Stimulated activated CD8-positive, alpha-beta memory T cell treated with anti-CD3 and anti-CD28 coated beads, Interleukin-4, amount 100 ng/mL, for 48 hours (primary cell): Measurements from ENCODE around the gene TOR1AIP1.
A peak's percentile ranks its signal among the peaks of the same experiment; 100 is the strongest.
"Not testable (repeated sequence)": the region's sequence is repeated elsewhere in the genome, so short reads cannot be mapped to it uniquely, and the experiment has no call there.

Experiments
- DNase-seq: peaks from one replicate; pipeline ENCODE4 v3.0.0-alpha.2; 2020

Gene TOR1AIP1, protein sequence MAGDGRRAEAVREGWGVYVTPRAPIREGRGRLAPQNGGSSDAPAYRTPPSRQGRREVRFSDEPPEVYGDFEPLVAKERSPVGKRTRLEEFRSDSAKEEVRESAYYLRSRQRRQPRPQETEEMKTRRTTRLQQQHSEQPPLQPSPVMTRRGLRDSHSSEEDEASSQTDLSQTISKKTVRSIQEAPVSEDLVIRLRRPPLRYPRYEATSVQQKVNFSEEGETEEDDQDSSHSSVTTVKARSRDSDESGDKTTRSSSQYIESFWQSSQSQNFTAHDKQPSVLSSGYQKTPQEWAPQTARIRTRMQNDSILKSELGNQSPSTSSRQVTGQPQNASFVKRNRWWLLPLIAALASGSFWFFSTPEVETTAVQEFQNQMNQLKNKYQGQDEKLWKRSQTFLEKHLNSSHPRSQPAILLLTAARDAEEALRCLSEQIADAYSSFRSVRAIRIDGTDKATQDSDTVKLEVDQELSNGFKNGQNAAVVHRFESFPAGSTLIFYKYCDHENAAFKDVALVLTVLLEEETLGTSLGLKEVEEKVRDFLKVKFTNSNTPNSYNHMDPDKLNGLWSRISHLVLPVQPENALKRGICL

DNA sequence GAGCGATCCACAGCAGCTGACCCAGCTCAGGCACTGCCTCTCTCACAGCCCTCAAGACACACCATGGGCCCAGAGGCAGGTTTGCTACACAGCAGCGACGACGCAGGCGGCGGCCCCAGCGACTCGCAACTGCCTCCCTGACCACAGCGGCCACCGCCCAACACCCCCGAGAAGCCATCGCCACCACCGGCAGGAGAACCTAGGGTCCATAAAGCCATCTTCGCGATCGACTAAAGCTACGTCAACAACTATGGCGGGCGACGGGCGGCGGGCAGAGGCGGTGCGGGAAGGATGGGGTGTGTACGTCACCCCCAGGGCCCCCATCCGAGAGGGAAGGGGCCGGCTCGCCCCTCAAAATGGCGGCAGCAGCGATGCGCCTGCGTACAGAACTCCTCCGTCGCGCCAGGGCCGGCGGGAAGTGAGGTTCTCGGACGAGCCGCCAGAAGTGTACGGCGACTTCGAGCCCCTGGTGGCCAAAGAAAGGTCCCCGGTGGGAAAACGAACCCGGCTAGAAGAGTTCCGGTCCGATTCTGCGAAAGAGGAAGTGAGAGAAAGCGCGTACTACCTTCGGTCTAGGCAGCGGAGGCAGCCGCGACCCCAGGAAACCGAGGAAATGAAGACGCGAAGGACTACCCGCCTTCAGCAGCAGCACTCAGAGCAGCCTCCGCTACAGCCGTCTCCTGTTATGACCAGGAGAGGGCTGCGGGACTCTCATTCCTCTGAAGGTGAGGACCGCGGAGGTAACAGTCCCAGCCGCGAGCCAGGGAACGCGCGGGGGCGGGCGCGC, at the start of gene TOR1AIP1:
TSS of gene TOR1AIP1 (plus strand) at position 33 of the 787 bp plus-strand sequence. CDS start at position 251, 218 bp downstream.
- DNase-seq = peak; percentile 96

DNA sequence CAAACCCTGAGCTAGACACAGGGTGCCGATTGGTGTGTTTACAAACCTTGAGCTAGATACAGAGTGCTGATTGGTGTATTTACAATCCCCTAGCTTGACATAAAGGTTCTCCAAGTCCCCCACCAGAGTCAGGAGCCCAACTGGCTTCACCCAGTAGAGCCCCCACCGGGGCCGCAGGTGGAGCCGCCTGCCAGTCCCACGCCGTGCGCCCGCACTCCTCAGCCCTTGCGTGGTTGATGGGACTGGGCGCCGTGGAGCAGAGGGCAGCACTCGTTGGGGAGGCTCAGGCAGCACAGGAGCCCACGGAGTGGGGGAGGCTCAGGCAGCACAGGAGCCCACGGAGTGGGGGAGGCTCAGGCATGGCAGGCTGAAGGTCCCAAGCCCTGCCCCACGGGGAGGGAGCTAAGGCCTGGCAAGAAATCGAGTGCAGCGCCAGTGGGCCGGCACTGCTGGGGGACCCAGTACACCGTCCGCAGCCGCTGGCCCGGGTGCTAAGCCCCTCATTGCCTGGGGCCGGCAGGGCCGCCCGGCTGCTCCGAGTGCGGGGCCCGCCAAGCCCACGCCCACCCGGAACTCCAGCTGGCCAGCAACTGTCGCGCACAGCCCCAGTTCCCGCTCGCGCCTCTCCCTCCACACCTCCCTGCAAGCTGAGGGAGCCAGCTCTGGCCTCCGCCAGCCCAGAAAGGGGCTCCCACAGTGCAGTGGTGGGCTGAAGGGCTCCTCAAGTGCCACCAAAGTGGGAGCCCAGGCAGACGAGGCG, 45.2 kb upstream of the TOR1AIP1 start:
- not testable (repeated sequence) for DNase-seq

DNA sequence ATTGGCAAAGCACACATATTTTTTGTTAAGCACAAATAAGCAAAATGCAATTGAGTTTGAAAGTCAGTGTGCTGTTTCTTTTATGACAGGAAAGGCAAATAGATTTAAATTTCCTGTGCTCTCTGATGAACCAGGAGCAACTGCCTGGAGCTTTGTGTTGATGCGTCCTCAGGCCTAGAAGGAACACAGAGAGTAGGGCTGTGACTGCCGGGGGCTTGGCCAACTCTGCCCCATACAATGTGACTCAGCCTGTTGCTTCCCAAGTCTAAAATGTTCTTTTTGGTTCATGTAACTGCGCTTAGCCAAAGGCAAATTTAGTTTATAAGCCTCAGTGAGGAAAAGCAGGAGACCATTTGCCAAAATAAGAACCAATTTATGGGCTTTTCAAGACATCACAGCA, 42.0 kb upstream of the TOR1AIP1 start:
- DNase-seq = no peak

DNA sequence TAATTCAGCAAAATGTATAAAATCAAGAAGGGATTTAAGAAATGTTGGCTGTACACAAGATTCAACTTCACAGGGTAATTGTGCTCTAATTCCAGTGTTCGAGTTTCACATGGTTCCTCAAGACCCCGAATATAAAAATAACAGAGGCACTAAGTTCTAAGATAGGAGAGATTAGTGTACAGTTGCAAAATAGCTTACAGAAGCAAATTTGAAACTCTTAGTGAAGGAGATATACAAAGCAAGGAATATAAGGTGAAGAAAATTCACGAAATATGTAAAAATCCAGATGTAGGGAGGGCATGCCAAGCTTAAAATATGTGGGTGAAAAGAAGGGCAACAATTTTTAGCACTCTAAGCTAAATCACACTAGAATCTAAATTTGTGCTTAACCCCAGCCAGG, 33.9 kb upstream of the TOR1AIP1 start:
- no peak for DNase-seq

DNA sequence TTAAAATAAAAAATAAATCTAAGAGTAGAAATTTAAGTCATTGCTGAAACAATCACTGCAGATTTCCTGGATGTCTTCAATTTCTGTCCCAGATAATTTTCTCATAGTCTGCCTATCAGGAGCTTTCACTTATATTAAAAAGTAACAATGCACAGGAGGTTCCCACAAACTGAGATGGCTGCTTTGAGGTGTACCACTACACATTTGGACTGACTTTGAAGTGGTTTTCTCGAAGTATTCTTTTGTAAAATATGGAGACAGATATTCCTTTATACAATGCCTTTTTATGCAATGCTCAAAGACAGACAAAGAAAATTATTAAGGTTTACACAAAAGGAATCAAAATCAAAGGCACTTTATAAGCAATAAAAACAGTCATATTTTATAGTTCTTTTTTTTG, 29.0 kb upstream of the TOR1AIP1 start:
- no peak for DNase-seq

DNA sequence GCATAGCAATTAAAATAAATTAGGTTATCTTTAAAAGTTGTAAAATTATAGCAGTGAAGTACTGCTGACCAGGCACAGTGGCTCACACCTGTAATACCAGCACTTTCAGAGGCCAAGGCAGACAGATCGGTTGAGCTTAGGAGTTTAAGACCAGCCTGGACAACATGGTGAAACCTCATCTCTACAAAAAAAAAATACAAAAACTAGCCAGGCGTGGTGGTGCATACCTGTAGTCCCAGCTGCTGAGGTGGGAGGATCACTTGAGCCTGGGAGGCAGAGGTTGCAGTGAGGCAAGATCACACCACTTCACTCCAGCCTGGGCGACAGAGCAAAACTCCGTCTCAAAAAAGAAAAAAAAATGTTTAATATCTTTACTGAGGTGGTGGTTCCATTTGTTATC, 26.3 kb upstream of the TOR1AIP1 start:
- not testable (repeated sequence) for DNase-seq

DNA sequence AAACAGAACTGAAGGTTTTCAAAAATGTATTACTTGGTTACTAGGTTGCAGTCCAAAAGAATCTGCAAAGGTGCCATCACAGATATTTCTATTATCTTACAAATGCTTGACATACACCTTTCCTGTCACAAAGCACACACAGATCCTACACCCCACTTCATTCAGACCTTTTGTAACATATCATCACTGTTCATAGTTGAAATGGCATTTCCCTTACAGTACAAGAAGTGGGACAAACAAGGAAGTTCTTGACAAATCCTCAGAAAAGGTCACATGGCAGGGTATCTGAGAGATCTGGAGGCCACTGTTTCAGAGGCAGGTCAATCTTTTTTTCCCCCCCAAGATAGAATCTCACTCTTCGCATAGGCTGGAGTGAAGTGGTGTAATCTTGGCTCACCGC, 25.8 kb upstream of the TOR1AIP1 start:
- DNase-seq = no peak

DNA sequence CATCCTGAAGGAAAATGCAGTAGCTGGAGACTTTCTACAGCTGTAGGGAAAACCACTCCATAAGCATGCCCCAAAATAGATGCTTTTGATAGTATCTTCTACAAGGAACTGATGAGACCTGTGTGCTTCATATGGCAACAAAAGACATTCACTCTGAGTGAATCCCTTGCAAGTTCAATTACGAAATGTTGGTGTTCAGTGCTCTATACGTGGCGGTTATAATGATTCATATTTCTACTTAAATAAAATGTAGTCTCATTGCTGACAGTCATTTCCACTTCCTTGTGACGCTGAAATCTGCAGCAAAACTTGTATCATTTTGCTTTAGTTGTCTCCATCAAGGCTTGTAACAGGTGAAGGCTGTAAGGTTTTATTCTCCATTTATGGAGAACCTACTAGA, 25.1 kb upstream of the TOR1AIP1 start:
- DNase-seq = no peak

DNA sequence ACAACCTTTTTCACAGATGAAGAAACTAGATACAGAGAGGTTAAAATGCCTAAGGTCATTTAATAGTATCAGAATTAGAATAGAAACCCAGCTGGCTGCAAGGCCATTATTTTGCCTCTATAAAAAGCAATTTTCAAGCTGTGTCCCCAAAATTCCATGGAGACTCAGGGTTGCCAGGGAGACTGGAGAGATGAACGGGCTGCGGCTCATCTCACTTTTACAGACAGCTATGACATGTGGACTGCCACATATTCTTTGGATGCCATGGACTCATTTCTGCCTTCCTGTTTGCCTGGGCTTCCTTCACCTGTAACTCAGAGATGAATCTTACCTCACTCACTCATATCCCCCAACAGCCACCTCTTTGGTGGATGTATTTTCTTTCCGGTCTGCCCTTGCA, 21.4 kb upstream of the TOR1AIP1 start:
- no peak for DNase-seq

DNA sequence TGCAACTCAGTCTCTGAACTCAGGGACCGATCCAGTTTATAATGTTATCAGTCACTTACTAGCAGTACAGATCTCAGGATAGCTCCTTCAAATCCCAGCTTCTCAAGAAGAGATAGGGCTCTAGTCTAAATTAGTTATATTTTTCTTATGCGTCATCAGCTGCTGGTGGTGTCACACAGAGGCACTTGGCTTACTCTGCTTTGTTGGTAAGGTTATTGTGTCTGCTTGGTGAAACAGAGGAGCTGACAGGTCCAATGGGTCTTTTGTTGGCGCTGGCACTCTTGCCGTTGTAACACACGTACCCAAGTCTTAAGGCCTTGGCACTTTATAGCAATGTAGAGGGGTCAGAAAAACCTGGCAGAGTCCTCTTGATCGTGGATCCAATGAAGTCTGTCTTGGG, 16.7 kb upstream of the TOR1AIP1 start:
- no peak for DNase-seq

DNA sequence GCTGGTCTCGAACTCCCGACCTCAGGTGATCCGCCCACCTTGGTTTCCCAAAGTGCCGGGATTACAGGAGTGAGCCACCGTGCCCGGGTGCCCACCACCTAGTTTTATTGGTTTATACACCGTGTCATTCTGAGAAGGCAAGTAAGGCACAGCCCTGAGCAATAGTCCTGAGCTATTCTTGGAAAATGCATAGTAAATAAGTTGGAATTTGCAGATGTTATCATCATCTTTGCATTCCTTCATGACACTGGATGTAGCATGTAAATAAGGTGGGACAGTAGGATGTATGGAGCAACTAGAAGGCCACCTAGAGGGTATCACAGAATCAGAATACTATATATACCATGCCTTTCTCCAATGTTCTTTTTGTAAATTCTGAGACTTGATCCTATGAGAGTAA, 15.5 kb upstream of the TOR1AIP1 start:
- no peak for DNase-seq

DNA sequence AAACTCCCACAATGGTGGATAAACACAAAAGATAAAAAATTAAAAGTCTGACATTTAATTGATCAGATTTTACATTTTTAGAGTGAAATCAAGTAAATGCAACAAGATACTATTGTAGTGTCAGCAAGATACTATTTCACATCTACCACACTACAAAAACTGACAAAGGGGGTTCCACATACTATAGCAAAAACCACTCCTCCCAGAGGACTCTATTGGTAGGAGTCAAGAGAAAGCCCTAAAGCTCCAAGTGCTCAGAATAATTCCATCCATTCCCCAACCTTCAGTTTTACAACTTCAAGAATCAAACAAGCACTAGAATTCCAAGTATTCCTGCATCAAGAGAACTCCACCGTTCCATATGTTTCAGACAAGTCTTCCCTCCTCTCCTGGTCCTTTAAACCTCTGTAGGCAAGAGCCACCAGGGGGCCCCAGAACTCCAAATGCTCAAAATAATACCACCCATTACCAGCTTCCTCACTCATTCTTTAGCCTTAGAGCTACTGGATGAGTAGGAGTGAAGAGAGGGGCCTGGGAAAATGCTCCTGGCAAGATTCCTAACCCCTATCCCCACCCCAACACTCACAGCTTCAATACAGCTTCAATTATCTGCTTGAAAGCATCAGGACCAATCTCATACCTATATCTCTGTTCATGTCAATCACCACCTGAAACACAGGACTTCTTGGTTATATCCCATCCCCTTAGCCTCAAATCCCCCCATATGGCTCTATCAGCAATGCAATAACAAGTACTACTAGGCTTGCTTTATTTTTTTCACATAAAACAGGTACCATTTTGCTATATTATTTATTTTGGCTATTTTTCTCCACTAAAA, 14.4 kb upstream of the TOR1AIP1 start:
- DNase-seq = peak; percentile 54

DNA sequence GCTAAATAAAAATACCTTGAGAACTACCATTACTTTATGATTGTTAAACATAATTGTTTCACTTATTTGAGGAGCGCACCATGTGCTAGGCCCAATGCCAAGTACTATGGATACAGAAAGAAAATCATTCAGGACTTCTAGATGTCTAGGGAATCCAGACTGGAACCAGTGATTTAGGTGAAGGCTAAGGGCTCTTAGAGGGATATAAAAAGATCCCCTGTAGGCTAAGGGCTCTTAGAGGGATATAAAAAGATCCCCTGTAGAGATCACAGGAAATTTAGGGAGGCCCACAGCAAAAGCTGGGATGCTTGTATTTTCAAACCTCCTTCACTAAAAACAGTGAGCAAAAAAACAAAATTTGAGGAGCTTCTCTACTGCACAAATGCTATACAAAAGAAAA, 11.2 kb upstream of the TOR1AIP1 start:
- DNase-seq = no peak

DNA sequence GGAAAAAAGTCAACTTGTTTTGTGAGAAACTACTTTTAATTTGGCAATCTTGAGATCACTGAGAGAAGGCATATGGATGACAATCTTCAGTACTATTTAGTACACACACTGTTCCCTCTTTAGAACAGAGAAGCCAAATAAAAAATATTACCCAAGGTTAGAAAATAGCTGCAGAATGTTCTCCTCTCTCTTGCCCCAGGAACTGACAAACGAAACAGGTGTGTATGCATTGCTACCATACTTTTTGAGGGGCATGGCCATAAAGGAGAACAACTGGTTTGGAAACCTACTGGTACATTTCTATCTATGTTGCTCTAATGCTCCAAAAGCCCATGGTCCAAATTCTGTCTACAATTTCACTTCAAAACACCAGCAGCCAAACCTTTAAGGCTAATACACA, 10.1 kb upstream of the TOR1AIP1 start:
- DNase-seq = no peak

DNA sequence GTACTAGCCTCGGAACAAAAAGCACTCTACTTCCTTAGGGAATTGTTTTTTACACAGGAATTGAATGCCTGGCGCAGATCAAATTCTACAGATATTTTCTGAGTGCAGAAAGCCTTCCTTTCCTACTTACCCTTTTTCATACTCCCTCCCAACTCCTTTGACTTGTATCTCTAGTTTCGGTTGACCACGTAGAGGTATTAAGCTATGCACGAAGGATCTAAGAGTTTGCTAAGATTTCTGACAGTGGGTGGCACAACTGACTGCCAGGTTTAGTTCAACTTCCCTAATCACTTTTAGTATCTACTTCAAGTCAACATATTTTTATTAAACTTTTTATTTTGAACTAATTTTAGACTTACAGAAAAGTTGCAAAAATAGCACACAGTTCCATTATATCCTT, 9.5 kb upstream of the TOR1AIP1 start:
- DNase-seq = no peak

DNA sequence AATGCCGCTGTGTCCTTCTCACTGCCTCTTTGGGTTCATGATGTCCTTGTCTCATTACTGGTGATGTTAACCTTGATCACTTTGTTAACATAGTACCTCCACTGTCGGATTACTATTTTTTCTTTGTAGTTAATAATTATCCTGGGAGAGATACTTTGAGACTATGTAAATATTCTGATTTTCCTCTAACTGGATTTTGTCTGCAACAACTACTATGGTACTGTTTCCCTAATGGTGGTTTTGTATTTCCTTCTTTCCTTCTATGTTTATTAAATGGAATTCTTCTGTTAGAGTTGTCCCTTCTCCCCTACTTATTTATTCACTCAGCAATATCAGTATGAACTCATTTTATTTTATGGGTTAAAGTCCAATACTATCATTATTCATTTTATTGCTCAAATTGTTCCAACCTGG, 8.6 kb upstream of the TOR1AIP1 start:
- DNase-seq = no peak

DNA sequence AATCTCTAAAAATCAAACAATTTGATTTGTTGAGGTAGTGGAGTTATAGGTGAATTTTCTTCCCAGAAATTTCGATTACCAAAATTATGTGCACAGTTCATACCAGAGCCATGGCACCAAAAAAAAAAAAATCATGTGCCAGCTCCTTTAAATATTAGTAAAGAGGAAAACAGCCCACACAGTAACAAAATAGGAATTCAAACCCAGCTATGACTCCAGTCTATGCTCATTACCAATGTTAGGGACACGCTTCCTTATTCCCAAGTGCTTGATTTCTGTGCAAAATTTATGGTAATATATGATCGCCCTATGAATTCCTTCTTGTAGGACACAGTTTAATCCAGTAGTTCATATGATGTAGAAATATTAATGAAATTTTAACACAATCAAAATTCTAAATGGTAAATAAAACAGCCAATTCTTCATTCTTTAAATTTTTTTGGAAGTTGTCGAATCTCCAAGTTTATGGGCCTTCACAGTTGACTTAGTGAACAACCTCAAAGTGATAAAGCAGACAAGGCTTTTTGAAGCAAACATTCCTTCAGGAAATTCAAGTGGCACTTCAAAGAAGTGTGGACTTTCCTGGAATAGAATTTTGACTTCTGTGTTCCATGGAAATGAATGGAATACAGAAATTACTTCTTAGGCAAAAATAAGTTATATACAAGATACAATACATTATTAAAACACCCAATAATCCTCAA, 6.3 kb upstream of the TOR1AIP1 start:
- no peak for DNase-seq

DNA sequence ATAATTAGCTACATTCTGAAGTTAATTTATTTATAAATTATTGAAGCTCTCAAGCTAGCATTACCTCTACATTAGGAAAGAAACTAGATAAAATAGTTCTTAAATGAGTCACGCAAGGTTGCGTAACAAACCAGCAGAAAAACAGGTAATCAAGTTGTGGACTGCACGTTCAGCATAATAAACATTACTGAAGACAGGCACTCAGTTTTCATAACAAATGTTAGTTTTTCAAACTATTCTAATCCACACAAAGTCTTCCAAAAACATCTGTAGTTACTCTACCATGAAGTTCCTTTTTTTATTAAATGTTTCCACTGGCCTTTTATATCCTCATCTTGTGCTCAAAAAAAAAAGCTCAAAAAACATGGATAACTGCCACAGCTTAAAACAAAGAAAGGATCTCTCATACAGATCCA, 5.8 kb upstream of the TOR1AIP1 start:
- DNase-seq = no peak

DNA sequence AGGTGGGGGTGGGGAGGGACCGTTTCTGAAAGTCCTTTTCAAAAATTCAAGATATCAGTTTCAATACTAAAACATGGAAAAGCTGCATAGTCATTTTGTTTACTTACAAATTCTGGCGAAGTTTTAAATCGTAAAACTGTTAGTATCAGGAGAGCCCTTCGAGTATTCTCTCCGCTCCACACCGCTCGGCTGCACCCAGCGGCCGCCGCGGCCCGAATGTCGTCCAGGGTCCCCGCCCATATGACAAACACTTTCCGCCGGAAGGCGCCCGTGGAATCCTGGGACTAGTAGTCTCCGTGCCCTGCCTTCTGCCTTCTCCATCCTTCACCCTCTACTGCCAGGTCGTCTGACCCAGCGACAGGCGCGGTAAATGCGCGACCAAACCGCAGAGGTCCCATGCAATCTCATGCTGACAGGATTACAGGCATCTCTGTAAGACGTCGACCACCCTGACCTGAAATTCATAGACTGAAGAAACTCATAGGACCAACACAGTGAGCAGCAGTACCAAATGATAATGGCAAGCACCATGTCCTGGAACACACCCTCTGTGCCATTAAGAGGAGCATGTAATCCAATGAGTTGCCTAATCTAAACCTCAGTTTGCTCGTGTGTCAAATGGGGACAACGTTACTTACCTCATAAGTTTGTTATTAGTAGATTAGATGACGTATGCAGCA, 4.4 kb upstream of the TOR1AIP1 start, which contains the start of gene TOR1AIP2:
TSS of gene TOR1AIP2 (minus strand) at position 218 of the 680 bp plus-strand sequence. CDS start 25,138 bp downstream, outside the sequence.
- peak; percentile 94 for DNase-seq

DNA sequence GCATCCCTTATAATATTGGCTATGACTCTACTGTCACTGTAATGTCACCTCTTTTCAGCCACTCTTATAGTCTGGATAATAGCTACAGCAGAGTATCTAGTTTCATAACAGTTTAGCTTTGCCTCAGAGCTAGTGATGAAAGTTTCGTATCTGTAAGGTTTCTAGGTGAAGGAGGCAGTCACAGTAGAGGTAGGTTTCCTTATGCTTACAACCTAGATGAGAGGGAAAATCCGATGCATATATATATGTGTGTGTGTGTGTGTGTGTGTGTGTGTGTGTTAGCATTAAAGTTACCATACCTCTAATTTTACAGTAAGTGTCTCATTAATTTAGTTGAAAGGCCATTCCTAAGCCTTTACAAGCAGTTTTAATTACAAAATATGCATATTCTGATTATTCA, 2.3 kb upstream of the TOR1AIP1 start:
- no peak for DNase-seq
